Measurements from ENCODE around the gene CENPL. TPM values are rescaled to one million over a fixed set of nuclear protein-coding genes. Genes with fewer than 3 reads are reported as not detected.

Gene CENPL
- total RNA-seq, 4 donors from 2014 or later = 3.6 to 7.1 (median 5.8) TPM

GRCh38 chr1:173758110-173758509 lies 66.6 kb downstream of the CENPL start:
- intact Hi-C loops (cut with DNase I) = no loop called here
- DNase-seq (ENCODE audit: extremely low spot score) = no peak
- peaks cover 52 to 77% (median 61%) of the 10 kb centered on the region in 4 donors for H3K36me3 ChIP-seq
- H3K27me3 ChIP-seq = no peaks in the 10 kb centered on the region
- TF ChIP-seq EP300 (IDR thresholded peaks at IDR 0.05) (no peak), CTCF (IDR thresholded peaks at IDR 0.05) (no peak), POLR2A (IDR thresholded peaks at IDR 0.05; ENCODE audit: low read depth) (no peak), POLR2AphosphoS5 (IDR thresholded peaks at IDR 0.05) (no peak)
- H3K9me3 ChIP-seq = no peaks in the 10 kb centered on the region
- H3K4me1 ChIP-seq = no peaks in the 10 kb centered on the region
- WGBS = 98% methylated on average over 7 of the region's 7 CpGs
- H3K27ac ChIP-seq (replicated peaks in 1 of 4) = no peak overlapping the region
- no peak overlapping the region for H3K4me3 ChIP-seq

GRCh38 chr1:173757666-173758065 lies 67.0 kb downstream of the CENPL start:
- TF ChIP-seq EP300 (IDR thresholded peaks at IDR 0.05) (no peak), POLR2AphosphoS5 (IDR thresholded peaks at IDR 0.05) (no peak), POLR2A (IDR thresholded peaks at IDR 0.05; ENCODE audit: low read depth) (no peak), CTCF (IDR thresholded peaks at IDR 0.05) (no peak)
- Histone ChIP-seq H3K27ac (replicated peaks in 1 of 4) (no peak overlapping the region), H3K4me3 (no peak overlapping the region), H3K4me1 (no peaks in the 10 kb centered on the region), H3K36me3 (peaks cover 56 to 82% (median 66%) of the 10 kb centered on the region in 4 donors), H3K27me3 (no peaks in the 10 kb centered on the region), H3K9me3 (no peaks in the 10 kb centered on the region)
- WGBS = 94% methylated on average over 4 of the region's 4 CpGs
- DNase-seq (ENCODE audit: extremely low spot score) = no peak
- intact Hi-C loops (cut with DNase I) = no loop called here

GRCh38 chr1:173753830-173754229 lies 70.9 kb downstream of the CENPL start:
- no peak for TF ChIP-seq EP300 (IDR thresholded peaks at IDR 0.05)
- TF ChIP-seq POLR2A (IDR thresholded peaks at IDR 0.05; ENCODE audit: low read depth) = no peak
- TF ChIP-seq POLR2AphosphoS5 (IDR thresholded peaks at IDR 0.05) = no peak
- TF ChIP-seq CTCF (IDR thresholded peaks at IDR 0.05) = no peak
- H3K36me3 ChIP-seq = peaks cover 56 to 74% (median 67%) of the 10 kb centered on the region in 4 donors
- H3K27ac ChIP-seq (replicated peaks in 1 of 4) = no peak overlapping the region
- DNase-seq (ENCODE audit: extremely low spot score) = no peak
- no peak overlapping the region for H3K4me3 ChIP-seq
- no peaks in the 10 kb centered on the region for H3K9me3 ChIP-seq
- H3K4me1 ChIP-seq = no peaks in the 10 kb centered on the region
- intact Hi-C loops (cut with DNase I) = no loop called here
- no peaks in the 10 kb centered on the region for H3K27me3 ChIP-seq

Small RNA genes lying within 50 kb of the gene (small RNA-seq; reads per million reads assigned to genes)
- gene RF00019 = 0 reads per million in 3 donors

Other genes starting within 250 kb of the CENPL start
- not detected for gene SLC9C2, start 221.8 kb downstream of the CENPL start, total RNA-seq
- not detected for gene TEX50, start 189.5 kb downstream of the CENPL start, total RNA-seq
- gene ANKRD45, start 155.0 kb downstream of the CENPL start, total RNA-seq = under 1 TPM in 1 of 4 donors, not detected in 3; 0.33 TPM
- gene KLHL20, start 109.9 kb downstream of the CENPL start, total RNA-seq = 10 to 100 TPM; 28.3 to 38.3 (median 33.3) TPM
- gene DARS2, start 210 bp downstream of the CENPL start, total RNA-seq = 1 to 10 TPM; 5.5 to 9.1 (median 7.7) TPM
- 100 to 1,000 TPM; 138 to 375 (median 203) TPM for gene GAS5, start 43.1 kb upstream of the CENPL start, total RNA-seq
- gene ZBTB37, start 43.5 kb upstream of the CENPL start, total RNA-seq = 1 to 10 TPM; 6.1 to 9.3 (median 7.0) TPM
- not detected for gene SERPINC1, start 92.4 kb upstream of the CENPL start, total RNA-seq
- gene RC3H1, start 197.5 kb upstream of the CENPL start, total RNA-seq = 10 to 100 TPM; 35.7 to 43.8 (median 39.3) TPM